ENCODE data around the gene HSPA1B. TPM values are rescaled to one million over a fixed set of nuclear protein-coding genes. Genes with fewer than 3 reads are reported as not detected.
"Not testable (repeated sequence)": the region's sequence is repeated elsewhere in the genome, so short reads cannot be mapped to it uniquely, and the experiment has no call there.

HSPA1B gene
- total and polyA plus RNA-seq, 2 donors = 137 to 269 TPM

DNA sequence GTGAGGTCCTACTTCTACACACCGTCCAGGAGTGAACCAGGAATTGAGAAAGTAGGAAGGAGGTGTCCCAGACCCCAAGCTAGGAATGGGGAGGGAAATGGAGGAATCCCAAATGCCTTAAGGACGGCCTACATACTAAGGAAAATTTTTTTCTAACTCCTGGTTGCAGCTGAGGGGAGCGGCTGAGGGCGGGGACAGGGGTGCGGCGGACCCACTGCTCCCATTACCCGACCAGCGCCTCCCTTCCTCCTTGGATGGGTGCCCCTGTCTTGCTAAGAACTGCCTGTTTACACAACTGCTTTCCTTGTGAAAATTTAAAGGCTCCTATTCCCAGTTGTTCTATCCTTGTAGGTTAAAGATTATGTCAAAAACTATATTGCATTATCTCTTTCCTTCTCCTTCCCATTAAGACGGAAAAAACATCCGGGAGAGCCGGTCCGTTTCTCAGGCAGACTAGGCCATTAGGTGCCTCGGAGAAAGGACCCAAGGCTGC is 699 bp upstream of the HSPA1B start:
- DNase-seq (ENCODE audit: extremely low spot score) = no peak
- Histone ChIP-seq H3K27ac (ENCODE audit: low read depth) (peak overlapping the region; percentile 96), H3K36me3 (ENCODE audit: insufficient read depth) (no peaks in the 10 kb centered on the region), H3K4me3 (ENCODE audit: low read depth, low read length) (peak overlapping the region; percentile 24), H3K4me1 (ENCODE audit: insufficient read depth) (no peaks in the 10 kb centered on the region)
- under 1% methylated on average over 13 of the region's 13 CpGs for WGBS

DNA sequence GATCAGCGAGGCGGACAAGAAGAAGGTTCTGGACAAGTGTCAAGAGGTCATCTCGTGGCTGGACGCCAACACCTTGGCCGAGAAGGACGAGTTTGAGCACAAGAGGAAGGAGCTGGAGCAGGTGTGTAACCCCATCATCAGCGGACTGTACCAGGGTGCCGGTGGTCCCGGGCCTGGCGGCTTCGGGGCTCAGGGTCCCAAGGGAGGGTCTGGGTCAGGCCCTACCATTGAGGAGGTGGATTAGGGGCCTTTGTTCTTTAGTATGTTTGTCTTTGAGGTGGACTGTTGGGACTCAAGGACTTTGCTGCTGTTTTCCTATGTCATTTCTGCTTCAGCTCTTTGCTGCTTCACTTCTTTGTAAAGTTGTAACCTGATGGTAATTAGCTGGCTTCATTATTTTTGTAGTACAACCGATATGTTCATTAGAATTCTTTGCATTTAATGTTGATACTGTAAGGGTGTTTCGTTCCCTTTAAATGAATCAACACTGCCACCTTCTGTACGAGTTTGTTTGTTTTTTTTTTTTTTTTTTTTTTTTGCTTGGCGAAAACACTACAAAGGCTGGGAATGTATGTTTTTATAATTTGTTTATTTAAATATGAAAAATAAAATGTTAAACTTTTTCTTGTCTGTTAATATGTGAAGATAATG is 2.2 kb downstream of the HSPA1B start:
- peak overlapping the region; percentile 58 for H3K4me3 ChIP-seq (ENCODE audit: low read depth, low read length)
- no peak overlapping the region for H3K27ac ChIP-seq (ENCODE audit: low read depth)
- H3K4me1 ChIP-seq (ENCODE audit: insufficient read depth) = no peaks in the 10 kb centered on the region
- no peak for DNase-seq (ENCODE audit: extremely low spot score)
- no peaks in the 10 kb centered on the region for H3K36me3 ChIP-seq (ENCODE audit: insufficient read depth)
- 1% methylated on average over 15 of the region's 15 CpGs for WGBS

DNA sequence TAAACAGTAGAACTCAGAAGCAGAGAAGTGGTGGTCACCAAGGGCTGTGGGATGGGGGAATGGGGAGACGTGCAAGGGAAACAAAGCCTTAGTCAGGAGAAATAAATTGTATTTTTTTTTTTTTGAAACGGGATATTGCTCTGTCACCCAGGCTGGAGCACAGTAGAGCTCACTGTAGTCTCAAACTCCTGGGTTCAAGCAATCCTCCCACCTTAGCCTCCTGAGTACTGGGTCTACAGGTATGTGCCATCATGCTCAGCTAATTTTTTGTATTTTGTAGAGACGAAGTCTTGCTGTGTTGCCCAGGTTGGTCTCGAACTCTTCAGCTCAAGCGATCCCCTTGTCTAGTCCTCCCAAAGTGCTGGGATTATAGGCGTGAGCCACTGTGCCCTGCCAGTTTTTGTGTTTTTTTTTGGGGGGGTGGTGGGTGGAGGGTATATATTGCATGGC is 3.4 kb downstream of the HSPA1B start:
- H3K27ac ChIP-seq (ENCODE audit: low read depth) = no peak overlapping the region

DNA sequence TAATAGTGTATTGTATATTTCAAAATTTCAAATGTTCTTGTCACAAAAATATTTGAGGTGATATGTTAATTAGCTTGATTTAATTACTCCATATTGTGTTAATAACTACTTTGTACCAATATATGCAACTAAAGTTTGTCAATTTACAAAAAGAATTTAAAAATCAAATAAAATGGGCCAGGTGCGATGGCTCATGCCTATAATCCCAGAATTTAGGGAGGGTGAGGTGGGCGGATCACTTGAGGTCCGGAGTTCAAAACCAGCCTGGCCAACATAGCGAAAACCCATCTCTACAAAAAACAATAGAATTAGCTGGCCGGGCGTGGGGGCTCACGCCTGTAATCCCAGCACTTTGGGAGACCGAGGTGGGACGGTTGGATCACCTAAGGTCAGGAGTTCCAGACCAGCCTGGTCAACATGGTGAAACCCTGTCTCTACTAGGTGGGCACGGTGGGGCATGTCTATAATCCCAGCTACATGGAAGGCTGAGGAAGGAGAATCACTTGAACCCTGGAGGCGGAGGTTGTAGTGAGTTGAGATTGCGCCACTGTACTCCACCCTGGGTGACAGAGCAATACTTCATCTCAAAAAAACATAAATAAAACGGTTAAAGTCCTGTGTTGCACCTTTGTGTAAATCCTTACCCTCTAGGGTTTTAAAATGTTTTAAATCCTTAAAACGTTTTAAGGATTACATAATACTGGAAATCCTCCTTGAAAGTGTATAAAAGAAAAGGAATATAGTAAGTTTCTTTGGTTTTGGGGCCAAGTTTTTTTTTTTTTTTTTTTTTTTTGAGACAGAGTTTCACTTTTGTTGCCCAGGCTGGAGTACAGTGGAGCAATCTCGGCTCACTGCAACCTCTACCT is 4.0 kb downstream of the HSPA1B start:
- Histone ChIP-seq H3K4me3 (ENCODE audit: low read depth, low read length) (no peak overlapping the region), H3K4me1 (ENCODE audit: insufficient read depth) (peaks cover 1% of the 10 kb centered on the region), H3K27ac (ENCODE audit: low read depth) (no peak overlapping the region), H3K36me3 (ENCODE audit: insufficient read depth) (no peaks in the 10 kb centered on the region)
- no peak for DNase-seq (ENCODE audit: extremely low spot score)
- 85% methylated on average over 15 of the region's 15 CpGs for WGBS

More for the DNA sequence above, 3.4 kb downstream of the HSPA1B start:
- Histone ChIP-seq H3K36me3 (ENCODE audit: insufficient read depth) (no peaks in the 10 kb centered on the region), H3K4me1 (ENCODE audit: insufficient read depth) (no peaks in the 10 kb centered on the region), H3K4me3 (ENCODE audit: low read depth, low read length) (peak overlapping the region; percentile 58)
- WGBS = 52% methylated on average over 6 of the region's 6 CpGs
- no peak for DNase-seq (ENCODE audit: extremely low spot score)

DNA sequence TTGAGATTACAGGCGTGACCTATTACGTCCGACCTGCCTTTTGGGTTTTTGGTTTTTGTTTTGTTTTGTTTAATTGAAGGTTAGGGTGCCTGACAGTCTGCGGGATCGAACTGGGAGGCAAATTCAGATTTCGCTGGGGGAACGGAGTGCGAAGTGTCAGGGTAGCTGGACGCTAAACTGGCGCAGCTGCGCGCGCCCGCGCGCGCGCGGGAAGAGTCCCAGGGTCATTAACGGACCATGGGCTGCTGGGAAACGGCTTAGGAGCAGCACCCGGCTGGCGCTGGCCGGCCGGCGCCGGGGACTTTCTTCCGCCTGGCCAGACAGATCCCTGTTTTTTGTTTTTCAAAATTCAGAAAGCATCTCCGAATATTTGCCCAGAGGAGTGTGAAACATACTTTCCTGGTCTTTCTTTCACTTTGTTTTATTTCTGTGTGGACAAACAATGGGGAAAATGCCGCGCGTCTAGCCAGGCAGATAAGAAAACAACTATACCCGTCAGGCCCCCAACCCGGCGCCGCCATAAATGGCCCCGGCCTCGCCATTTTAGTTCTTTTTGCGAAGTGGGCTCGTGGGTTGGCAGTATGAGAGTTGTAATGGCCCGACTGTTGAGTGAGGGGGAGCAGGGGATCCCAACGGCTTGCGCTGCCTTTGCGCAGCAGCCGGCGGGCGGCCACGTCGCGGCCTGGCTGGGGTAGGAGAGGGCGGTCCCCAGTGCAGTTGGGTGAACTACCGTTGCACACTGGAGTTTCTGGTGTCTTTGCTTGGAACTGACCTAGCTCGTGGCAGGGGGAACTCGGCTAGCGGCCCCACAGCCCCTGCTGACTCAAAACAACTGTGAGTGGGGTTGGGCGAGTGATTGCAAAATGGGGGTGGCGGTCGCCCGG is 7.1 kb downstream of the HSPA1B start:
- Histone ChIP-seq H3K4me1 (ENCODE audit: insufficient read depth) (peaks cover 5% of the 10 kb centered on the region), H3K27ac (ENCODE audit: low read depth) (peak overlapping the region; percentile 97), H3K36me3 (ENCODE audit: insufficient read depth) (no peaks in the 10 kb centered on the region), H3K4me3 (ENCODE audit: low read depth, low read length) (peak overlapping the region; percentile 85)
- under 1% methylated on average over 59 of the region's 59 CpGs for WGBS
- peak; percentile 82 for DNase-seq (ENCODE audit: extremely low spot score)

DNA sequence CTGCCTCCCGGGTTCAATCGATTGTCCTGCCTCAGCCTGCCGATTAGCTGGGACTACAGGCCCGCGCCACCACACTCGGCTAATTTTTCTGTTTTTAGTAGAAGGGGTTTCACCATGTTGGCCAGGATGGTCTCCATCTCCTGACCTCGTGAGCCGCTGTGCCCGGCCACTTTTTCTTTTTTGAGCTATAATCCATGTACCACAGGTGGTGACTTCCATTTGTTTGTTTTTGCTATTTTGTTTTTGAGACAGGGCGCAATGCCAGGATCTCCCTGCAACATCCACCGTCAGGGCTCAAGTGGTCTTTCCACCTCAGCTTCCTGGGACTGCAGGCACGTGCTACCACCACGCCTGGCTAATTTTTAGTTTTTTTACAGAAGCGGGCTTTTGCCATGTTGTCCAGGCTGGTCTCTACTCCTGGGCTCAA is 8.5 kb downstream of the HSPA1B start:
- WGBS = 14% methylated on average over 14 of the region's 14 CpGs
- H3K4me1 ChIP-seq (ENCODE audit: insufficient read depth) = peaks cover 5% of the 10 kb centered on the region

DNA sequence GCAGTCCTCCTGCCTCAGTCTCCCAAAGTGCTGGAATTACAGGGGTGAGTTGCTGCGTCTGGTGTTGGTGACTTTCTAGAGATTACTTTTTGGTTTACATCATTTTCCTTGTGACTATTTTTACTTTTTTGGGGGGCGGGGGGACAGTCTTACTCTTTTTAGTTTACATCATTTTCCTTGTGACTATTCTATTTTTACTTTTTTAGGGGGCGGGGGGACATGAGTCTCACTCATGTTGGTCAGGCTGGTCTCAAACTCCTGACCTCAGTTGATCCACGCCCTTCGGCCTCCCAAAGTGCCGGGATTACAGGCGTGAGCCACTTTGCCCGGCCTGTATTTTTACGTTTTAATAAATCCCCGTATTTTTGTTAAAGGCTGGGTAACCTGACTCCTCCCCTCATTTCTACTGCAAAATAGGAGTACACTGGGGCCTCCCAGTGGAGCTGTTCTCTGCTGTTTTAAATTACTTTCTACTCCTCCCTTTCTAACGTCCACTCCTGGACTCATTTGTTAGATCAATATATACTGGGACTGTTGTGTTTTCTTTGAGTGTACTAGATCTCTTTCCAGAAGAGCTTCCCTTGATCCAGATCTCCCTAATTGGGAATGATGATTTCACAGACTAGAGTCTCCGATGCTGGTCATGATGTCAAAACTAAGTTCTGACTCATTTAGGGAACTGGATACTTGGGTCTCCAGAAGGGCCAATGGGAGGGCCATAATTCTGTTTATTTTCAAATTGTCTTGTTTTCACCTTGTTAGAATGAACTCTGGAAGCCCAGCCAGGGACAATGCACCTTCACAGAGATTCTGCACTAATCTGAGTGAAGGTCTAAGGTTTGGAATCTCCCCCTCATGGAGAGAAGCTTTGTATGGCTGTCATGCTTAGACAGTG is 9.2 kb downstream of the HSPA1B start:
- Histone ChIP-seq H3K36me3 (ENCODE audit: insufficient read depth) (no peaks in the 10 kb centered on the region), H3K27ac (ENCODE audit: low read depth) (peak overlapping the region; percentile 26), H3K4me1 (ENCODE audit: insufficient read depth) (peaks cover 5% of the 10 kb centered on the region), H3K4me3 (ENCODE audit: low read depth, low read length) (peak overlapping the region; percentile 85)
- no peak for DNase-seq (ENCODE audit: extremely low spot score)
- WGBS = 14% methylated on average over 12 of the region's 12 CpGs

More for the DNA sequence above, 8.5 kb downstream of the HSPA1B start:
- no peak for DNase-seq (ENCODE audit: extremely low spot score)
- Histone ChIP-seq H3K27ac (ENCODE audit: low read depth) (peak overlapping the region; percentile 26), H3K36me3 (ENCODE audit: insufficient read depth) (no peaks in the 10 kb centered on the region), H3K4me3 (ENCODE audit: low read depth, low read length) (peak overlapping the region; percentile 85)

DNA sequence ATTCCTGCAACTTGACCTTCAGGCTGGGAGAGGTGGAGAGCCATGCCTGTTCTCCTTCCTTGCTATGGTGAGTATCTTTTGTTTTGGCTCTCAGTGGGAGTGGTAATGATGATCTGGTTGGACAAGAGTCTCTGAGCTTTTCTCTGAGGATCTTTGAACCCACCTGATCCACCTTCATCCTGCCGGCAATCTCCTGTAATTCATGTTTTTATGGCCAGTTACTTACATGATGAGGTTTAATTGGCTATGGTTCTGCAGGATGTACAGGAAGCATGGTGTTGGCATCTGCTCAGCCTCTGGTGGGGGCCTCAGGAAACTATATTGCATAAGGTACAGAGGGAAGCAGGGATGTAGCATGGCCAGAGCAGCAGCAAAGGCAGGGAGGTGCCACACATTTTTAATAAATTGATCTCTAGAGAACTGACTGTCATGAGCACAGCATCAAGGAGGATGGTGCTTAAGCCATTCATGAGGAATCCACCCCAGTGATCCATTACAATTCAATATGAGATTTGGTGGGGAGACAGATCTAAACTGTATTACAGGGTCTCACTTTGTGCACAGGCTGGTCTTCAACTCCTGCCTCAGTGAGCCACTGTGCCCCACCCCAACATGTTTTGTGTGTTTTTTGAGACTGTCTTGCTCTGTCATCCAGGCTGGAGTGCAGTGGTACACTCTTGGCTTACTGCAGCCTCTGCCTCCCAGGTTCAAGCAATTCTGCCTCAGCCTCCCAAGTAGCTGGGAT is 10.0 kb downstream of the HSPA1B start:
- DNase-seq (ENCODE audit: extremely low spot score) = no peak
- Histone ChIP-seq H3K36me3 (ENCODE audit: insufficient read depth) (no peaks in the 10 kb centered on the region), H3K4me3 (ENCODE audit: low read depth, low read length) (no peak overlapping the region), H3K27ac (ENCODE audit: low read depth) (no peak overlapping the region), H3K4me1 (ENCODE audit: insufficient read depth) (peaks cover 5% of the 10 kb centered on the region)
- WGBS = 29% methylated on average over 1 of the region's 1 CpG

DNA sequence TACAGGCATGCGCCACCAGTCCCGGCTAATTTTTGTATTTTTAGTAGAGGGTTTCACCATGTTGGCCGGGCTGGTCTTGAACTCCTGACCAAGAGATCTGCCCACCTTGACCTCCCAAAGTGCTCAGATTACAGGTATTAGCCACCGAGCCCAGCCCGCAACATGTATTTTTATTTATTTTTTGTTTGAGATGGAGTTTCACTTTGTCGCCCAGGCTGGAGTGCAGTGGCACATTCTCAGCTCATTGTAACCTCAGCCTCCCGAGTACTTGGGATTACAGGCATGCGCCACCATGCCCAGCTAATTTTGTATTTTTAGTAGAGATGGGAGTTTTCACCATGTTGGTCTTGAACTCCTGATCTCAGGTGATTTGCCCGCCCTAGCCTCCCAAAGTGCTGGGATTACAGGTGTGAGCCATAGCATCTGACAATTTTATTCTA is 10.6 kb downstream of the HSPA1B start:
- not testable (repeated sequence) for H3K4me1 ChIP-seq (ENCODE audit: insufficient read depth); H3K27ac ChIP-seq (ENCODE audit: low read depth); DNase-seq (ENCODE audit: extremely low spot score); H3K4me3 ChIP-seq (ENCODE audit: low read depth, low read length); H3K36me3 ChIP-seq (ENCODE audit: insufficient read depth)
- WGBS = 88% methylated on average over 9 of the region's 9 CpGs

DNA sequence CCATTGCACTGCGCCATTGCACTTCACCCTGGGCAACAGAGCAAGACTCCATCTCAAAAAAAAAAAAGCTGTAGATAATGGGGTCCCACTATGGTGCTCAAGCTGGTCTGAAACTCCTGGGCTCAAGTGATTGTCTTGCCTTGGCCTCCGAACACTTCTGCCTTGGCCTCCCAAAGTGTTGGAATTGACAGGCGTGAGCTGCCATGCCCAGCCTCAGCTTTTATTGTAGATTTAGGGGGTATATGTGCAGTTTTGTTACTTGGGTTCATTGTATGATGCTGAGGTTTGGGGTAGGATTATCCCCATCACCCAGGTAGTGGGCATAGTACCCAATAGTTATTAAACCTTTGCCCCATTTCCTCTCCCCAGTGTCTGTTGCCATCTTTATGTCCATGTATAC is 11.4 kb downstream of the HSPA1B start:
- no peak overlapping the region for H3K27ac ChIP-seq (ENCODE audit: low read depth)
- no peaks in the 10 kb centered on the region for H3K36me3 ChIP-seq (ENCODE audit: insufficient read depth)
- peaks cover 5% of the 10 kb centered on the region for H3K4me1 ChIP-seq (ENCODE audit: insufficient read depth)
- 97% methylated on average over 3 of the region's 3 CpGs for WGBS
- DNase-seq (ENCODE audit: extremely low spot score) = no peak
- H3K4me3 ChIP-seq (ENCODE audit: low read depth, low read length) = no peak overlapping the region

DNA sequence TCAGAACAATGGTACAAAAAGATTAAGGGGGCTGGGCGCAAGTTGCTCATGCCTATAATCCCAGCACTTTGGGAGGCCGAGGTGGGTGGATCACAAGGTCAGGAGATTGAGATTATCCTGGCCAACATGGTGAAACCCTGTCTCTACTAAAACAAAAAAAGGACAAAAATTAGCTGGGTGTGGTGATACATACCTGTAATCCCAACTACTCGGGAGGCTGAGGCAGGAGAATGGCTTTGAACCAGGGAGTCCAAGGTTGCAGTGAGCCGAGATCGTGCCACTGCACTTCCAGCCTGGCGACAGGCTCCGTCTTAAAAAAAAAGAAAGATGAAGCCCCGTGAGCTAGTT is 12.2 kb downstream of the HSPA1B start:
- not testable (repeated sequence) for H3K27ac ChIP-seq (ENCODE audit: low read depth); H3K36me3 ChIP-seq (ENCODE audit: insufficient read depth); DNase-seq (ENCODE audit: extremely low spot score); H3K4me3 ChIP-seq (ENCODE audit: low read depth, low read length); H3K4me1 ChIP-seq (ENCODE audit: insufficient read depth)
- 84% methylated on average over 8 of the region's 8 CpGs for WGBS

DNA sequence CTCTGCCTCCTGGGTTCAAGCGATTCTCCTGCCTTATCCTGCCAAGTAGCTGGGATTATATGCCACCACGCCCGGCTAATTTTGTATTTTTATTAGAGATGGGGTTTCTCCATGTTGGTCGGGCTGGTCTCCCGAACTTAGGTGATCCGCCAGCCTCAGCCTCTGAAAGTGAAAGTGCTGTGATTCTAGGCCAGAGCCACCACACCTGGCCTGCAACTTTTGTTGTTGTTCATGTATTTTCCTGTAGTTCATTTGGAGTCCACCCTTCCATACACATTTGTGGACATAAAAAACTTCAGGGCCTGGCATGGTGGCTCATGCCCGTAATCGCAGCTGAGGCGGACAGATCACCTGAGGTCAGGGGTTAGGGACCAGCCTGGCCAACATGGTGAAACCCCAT is 14.5 kb downstream of the HSPA1B start:
- no peak for DNase-seq (ENCODE audit: extremely low spot score)
- 89% methylated on average over 9 of the region's 9 CpGs for WGBS
- Histone ChIP-seq H3K36me3 (ENCODE audit: insufficient read depth) (no peaks in the 10 kb centered on the region), H3K4me1 (ENCODE audit: insufficient read depth) (no peaks in the 10 kb centered on the region), H3K27ac (ENCODE audit: low read depth) (no peak overlapping the region), H3K4me3 (ENCODE audit: low read depth, low read length) (no peak overlapping the region)
